HepG2 (cell line): ENCODE results near the gene CLIC2. TPM values are rescaled to one million over a fixed set of nuclear protein-coding genes. Genes with fewer than 3 reads are reported as not detected.

Experiments
- ATAC-seq: fragments of 200-7000 bp; cut with Tn5 transposase; 3 replicates; pipeline ENCODE4 v1.9.1; 2020; ENCODE audit warnings: mild to moderate bottlenecking, moderate library complexity
- BruUV-seq: library from RNA; stranded (reverse); fragments of 400-500 nt; replicated peaks from 2 replicates; lab custom pipeline; 2021; lab: Mats Ljungman, UMichigan
- CTCF ChIA-PET: fragments of 300-600 bp; formaldehyde crosslinking; extraction: SDS; loops from one replicate; lab custom pipeline; 2021; ENCODE audit warnings: low total read pairs, inconsistent platforms, low intra/inter-chr PET ratio; lab: Yijun Ruan, JAX
- POLR2A ChIA-PET: fragments of 350-600 bp; sonication (Branson Sonifier 250); formaldehyde crosslinking; loops from one replicate; lab custom pipeline; 2020; ENCODE audit warnings: antibody characterized with exemption, inconsistent platforms; lab: Yijun Ruan, JAX
- DNase-seq: peaks from one replicate; pipeline ENCODE4 v3.0.0-alpha.2; 2015; ENCODE audit warnings: low spot score
- FAIRE-seq: peaks from 3 replicates; lab custom pipeline; 2011; peaks lifted over from hg19 to GRCh38; lab: Jason Lieb, UNC
- H2AFZ ChIP-seq: one replicate; pipeline ENCODE4 v1.6.1; 2011; ENCODE audit warnings: low read length, inconsistent platforms
- H3K27ac ChIP-seq: fragments of 300-600 bp; 3 replicates; pipeline ENCODE4 v1.8.0; 2011; ENCODE audit warnings: mixed run types, mild to moderate bottlenecking, mixed read lengths, low read length, inconsistent platforms; ENCODE audit not compliant: insufficient read depth; ENCODE audit errors: extremely low read length
- H3K27me3 ChIP-seq, 2 experiments: fragments of 200-600 bp in 1 of 2; 2 replicates in 1 of 2; 3 replicates in 1 of 2; pipeline versions ENCODE4 v1.6.0 to v1.8.0; 2011; ENCODE audit warnings: low read length in 2 of 2, mild to moderate bottlenecking in 2 of 2, moderate library complexity in 2 of 2, inconsistent platforms in 1 of 2; ENCODE audit not compliant: insufficient read depth in 2 of 2, control insufficient read depth in 1 of 2
- H3K36me3 ChIP-seq, 2 experiments: fragments of 200-600 bp in 1 of 2; replicated peaks in 1 of 2; 2 replicates in 1 of 2; 3 replicates in 1 of 2; pipeline versions ENCODE4 v1.5.1 to v1.8.0; 2011; ENCODE audit warnings: low read length in 2 of 2, inconsistent platforms in 1 of 2; ENCODE audit not compliant: insufficient read depth in 2 of 2, control insufficient read depth in 1 of 2
- H3K4me1 ChIP-seq: 2 replicates; pipeline ENCODE4 v1.5.1; 2012; ENCODE audit warnings: low read length, inconsistent platforms; ENCODE audit not compliant: insufficient read depth
- H3K4me2 ChIP-seq: 2 replicates; pipeline ENCODE4 v1.6.0; 2011; ENCODE audit warnings: low read depth, low read length, inconsistent platforms
- H3K4me3 ChIP-seq, 3 experiments: fragments of 200-600 bp in 1 of 3; sonication (generic), shearing (Covaris generic) in 1 of 3; replicated peaks in 1 of 3; 2 replicates each; pipeline ENCODE4 v1.5.1; 2011 to 2016; ENCODE audit warnings: low read length in 3 of 3, inconsistent platforms in 2 of 3, low read depth in 2 of 3, mild to moderate bottlenecking in 2 of 3, control low read depth in 1 of 3, mixed read lengths in 1 of 3; ENCODE audit not compliant: insufficient read depth in 1 of 3
- H3K79me2 ChIP-seq: one replicate; pipeline ENCODE4 v1.6.1; 2011; ENCODE audit warnings: low read length, inconsistent platforms; ENCODE audit not compliant: insufficient read depth
- H3K9ac ChIP-seq: 2 replicates; pipeline ENCODE4 v1.6.0; 2011; ENCODE audit warnings: mild to moderate bottlenecking, low read depth, low read length, inconsistent platforms; ENCODE audit not compliant: insufficient read depth
- H3K9me3 ChIP-seq: 2 replicates; pipeline ENCODE4 v1.5.1; 2012; ENCODE audit warnings: mild to moderate bottlenecking, low read length
- H4K20me1 ChIP-seq: 2 replicates; pipeline ENCODE4 v1.6.0; 2011; ENCODE audit warnings: inconsistent platforms, mild to moderate bottlenecking, low read length, moderate library complexity; ENCODE audit not compliant: insufficient read depth
- ATF3 ChIP-seq: sonication (generic); formaldehyde crosslinking; IDR thresholded peaks from 2 replicates; pipeline ENCODE4 v1.4.0; 2020; ENCODE audit warnings: missing genetic modification reagents
- FIP1L1 ChIP-seq: fragments of 200-400 bp; formaldehyde crosslinking; IDR thresholded peaks from 2 replicates; pipeline ENCODE4 v1.6.1; 2018; ENCODE audit warnings: low read depth, mild to moderate bottlenecking, low read length, moderate library complexity, borderline replicate concordance; ENCODE audit not compliant: insufficient read depth
- IRF9 ChIP-seq: sonication (generic); formaldehyde crosslinking; IDR thresholded peaks from 2 replicates; pipeline ENCODE4 v1.8.0; 2022; ENCODE audit warnings: missing genetic modification reagents, mild to moderate bottlenecking, borderline replicate concordance
- REST ChIP-seq, 2 experiments: IDR thresholded peaks; 2 replicates each; pipeline ENCODE4 v1.6.1; 2011 to 2012; ENCODE audit warnings: low read length in 2 of 2, borderline replicate concordance in 1 of 2, low read depth in 1 of 2, mild to moderate bottlenecking in 1 of 2, moderate library complexity in 1 of 2
- ZNF790 ChIP-seq: sonication (generic); formaldehyde crosslinking; IDR thresholded peaks from 2 replicates; pipeline ENCODE4 v1.8.0; 2022; ENCODE audit warnings: missing genetic modification reagents, mild to moderate bottlenecking, borderline replicate concordance
- ZNF792 ChIP-seq: IDR thresholded peaks from 2 replicates; pipeline ENCODE4 v1.6.1; 2016
- WGBS: methylation state at CpG from one replicate; pipeline ENCODE4 v1.1.6; 2017; ENCODE audit warnings: low lambda C conversion rate; 5-methylcytosine and 5-hydroxymethylcytosine counted together
- in situ Hi-C: cut with HindIII; loops from 2 replicates; pipeline ENCODE4 v1.10.0; 2017; ENCODE audit warnings: low pct_unique_long_range_greater_than_20kb; ENCODE audit not compliant: extremely low pct_ligation_motif_present
- intact Hi-C: fragments of 100-400 bp; cut with micrococcal nuclease; formaldehyde crosslinking; loops from one replicate; pipeline ENCODE4 v1.10.0; 2022; ENCODE audit not compliant: unreplicated experiment
- polyA plus RNA-seq, 8 experiments: library from polyadenylated mRNA; depleted of rRNA in 3 of 8; stranded (reverse) in 7 of 8; unstranded in 1 of 8; fragments of >200 nt; fragmentation: Illumina TruSeq in 4 of 8; extraction: Trizol in 4 of 8; gene quantifications; 2 replicates each; pipeline versions ENCODE4 v1.2.1 to v1.2.3, GENCODE V29; 2011 to 2016; ENCODE audit warnings: low read depth in 4 of 8, missing spikeins in 1 of 8, mixed read lengths in 1 of 8; ENCODE audit not compliant: insufficient read depth in 1 of 8
- total RNA-seq, 5 experiments: library from RNA; depleted of rRNA; stranded (reverse); fragments of >200 nt; fragmentation: Illumina TruSeq; extraction: Trizol; gene quantifications; 2 replicates each; pipeline ENCODE4 v1.2.3, GENCODE V29; 2016; ENCODE audit warnings: low read depth in 1 of 5
- TF ChIP-seq, protein P1 (sequence below): sonication (generic); formaldehyde crosslinking; IDR thresholded peaks from 2 replicates; pipeline ENCODE4 v1.5.0; 2020; ENCODE audit warnings: mild to moderate bottlenecking, missing genetic modification reagents

The CLIC2 gene
- total and polyA plus RNA-seq, 2 of the 13 experiments (the other 11 are each of a cell fraction or from before 2014, with no cell fraction given), result 0.24 to 0.25 TPM

DNA sequence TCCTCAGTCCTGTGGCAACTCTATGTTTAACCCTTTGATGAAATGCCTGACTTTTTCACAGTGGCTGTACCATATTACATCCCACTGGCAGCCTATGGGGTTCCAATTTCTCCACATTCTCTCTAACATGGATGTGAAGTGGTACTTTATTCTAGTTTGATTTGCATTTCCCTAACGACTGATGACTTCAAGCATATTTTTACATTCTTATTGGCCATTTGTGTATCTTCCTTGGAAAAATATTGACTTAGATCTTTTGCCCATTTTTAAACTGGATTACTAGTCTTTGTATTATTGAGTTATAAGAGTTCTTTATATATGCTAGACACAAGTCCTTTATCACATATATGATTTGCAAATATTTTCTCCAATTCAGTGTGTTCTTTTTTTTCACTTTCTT is 68.0 kb downstream of the CLIC2 start:
- Histone ChIP-seq H3K4me1 (no peaks in the 10 kb centered on the region), H3K4me2 (no peak overlapping the region), H2AFZ (no peak overlapping the region), H4K20me1 (no peaks in the 10 kb centered on the region), H3K79me2 (no peaks in the 10 kb centered on the region), H3K36me3 (no peaks in the 10 kb centered on the region), H3K9ac (no peak overlapping the region), H3K9me3 (no peaks in the 10 kb centered on the region), H3K4me3 (no peak overlapping the region), H3K27ac (no peak overlapping the region), H3K27me3 (no peaks in the 10 kb centered on the region)
- in situ Hi-C loops, result no loop called here
- FAIRE-seq (no peak), ATAC-seq (no peak), DNase-seq (no peak)
- ChIA-PET CTCF (no interaction called here), POLR2A (no interaction called here)
- intact Hi-C loops, result no loop called here
- TF ChIP-seq ATF3 (CRISPR knock-in tag) (no peak), FIP1L1 (no peak), REST (IDR thresholded peaks at IDR 0.05; ENCODE audit: borderline replicate concordance in 1 of 2, low read depth in 1 of 2, low read length in 2 of 2) (no peak), ZNF792 (CRISPR knock-in tag) (no peak), IRF9 (CRISPR knock-in tag) (no peak), ZNF790 (CRISPR knock-in tag) (no peak)
- TF ChIP-seq, protein P1, sequence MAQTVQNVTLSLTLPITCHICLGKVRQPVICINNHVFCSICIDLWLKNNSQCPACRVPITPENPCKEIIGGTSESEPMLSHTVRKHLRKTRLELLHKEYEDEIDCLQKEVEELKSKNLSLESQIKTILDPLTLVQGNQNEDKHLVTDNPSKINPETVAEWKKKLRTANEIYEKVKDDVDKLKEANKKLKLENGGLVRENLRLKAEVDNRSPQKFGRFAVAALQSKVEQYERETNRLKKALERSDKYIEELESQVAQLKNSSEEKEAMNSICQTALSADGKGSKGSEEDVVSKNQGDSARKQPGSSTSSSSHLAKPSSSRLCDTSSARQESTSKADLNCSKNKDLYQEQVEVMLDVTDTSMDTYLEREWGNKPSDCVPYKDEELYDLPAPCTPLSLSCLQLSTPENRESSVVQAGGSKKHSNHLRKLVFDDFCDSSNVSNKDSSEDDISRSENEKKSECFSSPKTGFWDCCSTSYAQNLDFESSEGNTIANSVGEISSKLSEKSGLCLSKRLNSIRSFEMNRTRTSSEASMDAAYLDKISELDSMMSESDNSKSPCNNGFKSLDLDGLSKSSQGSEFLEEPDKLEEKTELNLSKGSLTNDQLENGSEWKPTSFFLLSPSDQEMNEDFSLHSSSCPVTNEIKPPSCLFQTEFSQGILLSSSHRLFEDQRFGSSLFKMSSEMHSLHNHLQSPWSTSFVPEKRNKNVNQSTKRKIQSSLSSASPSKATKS (CRISPR knock-in tag), result no peak
- WGBS, result 8% methylated on average over 1 of the region's 1 CpG
- BruUV-seq, result no TSS peak
